Activated T-cell treated with anti-CD3 and anti-CD28 coated beads, Interleukin-2, amount 50 U/mL, for 24 hours (primary cell): Measurements from ENCODE around the gene DCDC2C.
A peak's percentile ranks its signal among the peaks of the same experiment; 100 is the strongest.

ENCODE experiments used
- DNase-seq: peaks from one replicate; pipeline ENCODE4 v3.0.0-alpha.2; 2020
- H3K27ac Mint-ChIP-seq: 2 replicates; pipeline ENCODE4 v1.8.0; 2020; ENCODE audit warnings: mild to moderate bottlenecking, mixed read lengths
- H3K27me3 Mint-ChIP-seq: 2 replicates; pipeline ENCODE4 v1.8.0; 2020; ENCODE audit warnings: mixed read lengths
- H3K36me3 Mint-ChIP-seq: 2 replicates; pipeline ENCODE4 v1.8.0; 2020; ENCODE audit warnings: low read depth, mixed read lengths
- H3K4me1 Mint-ChIP-seq: 2 replicates; pipeline ENCODE4 v1.8.0; 2020; ENCODE audit warnings: low read depth, mixed read lengths
- H3K4me3 Mint-ChIP-seq: 2 replicates; pipeline ENCODE4 v1.8.0; 2020; ENCODE audit warnings: mild to moderate bottlenecking, moderate library complexity, mixed read lengths
- H3K9me3 Mint-ChIP-seq: 2 replicates; pipeline ENCODE4 v1.8.0; 2020; ENCODE audit warnings: mixed read lengths

DCDC2C gene

DNA sequence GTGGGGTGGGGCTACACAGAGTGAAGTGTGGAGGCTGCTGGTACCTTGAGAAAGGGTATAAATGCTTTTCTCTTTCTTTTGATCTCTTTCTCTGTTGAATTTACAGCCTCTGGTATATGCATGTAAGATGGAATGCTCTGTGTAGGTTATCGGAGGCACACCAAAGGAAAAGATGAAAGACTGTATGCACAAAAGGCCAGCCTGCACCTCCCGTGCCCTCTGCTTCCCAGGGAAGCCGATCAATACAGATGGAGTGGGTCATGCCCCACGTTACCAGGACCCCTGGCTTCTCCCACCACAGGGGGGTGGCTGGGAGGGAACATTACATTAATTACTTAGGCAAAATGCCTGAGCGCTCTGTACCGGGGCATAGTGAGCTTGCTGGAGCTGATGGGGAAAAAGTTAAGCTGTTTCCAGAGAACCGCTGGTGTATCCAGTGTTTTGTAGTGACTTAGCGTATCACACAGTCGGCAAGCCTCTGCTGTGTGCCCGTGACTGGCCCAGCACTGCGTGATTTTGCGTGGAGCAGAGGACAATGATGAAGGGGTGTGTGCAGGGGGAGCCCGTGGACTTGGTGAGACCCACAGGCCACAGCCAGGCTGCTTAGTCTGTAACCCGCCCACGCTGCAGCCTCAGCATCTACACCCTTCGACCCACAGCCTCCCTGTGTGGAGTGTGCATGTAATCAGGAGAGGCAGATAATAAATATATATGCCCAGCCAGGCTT lies 37.3 kb upstream of the DCDC2C start:
- Mint-ChIP-seq H3K36me3 (no peaks in the 10 kb centered on the region), H3K27me3 (no peaks in the 10 kb centered on the region), H3K4me1 (no peaks in the 10 kb centered on the region), H3K27ac (no peak overlapping the region), H3K9me3 (no peaks in the 10 kb centered on the region), H3K4me3 (no peak overlapping the region)
- peak; percentile 8 for DNase-seq

DNA sequence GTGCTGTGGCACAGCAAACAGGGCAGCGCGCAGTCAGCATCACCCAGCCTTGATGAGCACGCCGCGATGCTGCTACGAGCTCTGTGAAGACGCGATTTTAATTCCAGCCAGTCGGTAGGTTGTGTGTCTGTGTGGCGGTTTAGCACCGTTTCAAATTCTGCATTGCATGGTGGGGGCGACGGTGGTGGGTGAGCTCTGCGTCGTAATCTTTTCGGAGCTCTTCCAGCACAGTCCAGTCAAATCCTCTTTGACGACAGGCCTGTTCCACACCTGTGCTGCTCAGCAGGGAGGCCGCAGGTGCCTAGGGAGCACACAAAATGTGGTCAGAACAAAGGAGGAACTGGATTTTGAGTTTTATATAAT lies 36.8 kb upstream of the DCDC2C start:
- Mint-ChIP-seq H3K4me3 (no peak overlapping the region), H3K27ac (no peak overlapping the region), H3K36me3 (no peaks in the 10 kb centered on the region), H3K4me1 (no peaks in the 10 kb centered on the region), H3K27me3 (no peaks in the 10 kb centered on the region), H3K9me3 (no peaks in the 10 kb centered on the region)
- DNase-seq = no peak

- Mint-ChIP-seq H3K4me3 (no peak overlapping the region), H3K27ac (no peak overlapping the region), H3K36me3 (no peaks in the 10 kb centered on the region), H3K4me1 (no peaks in the 10 kb centered on the region), H3K27me3 (no peaks in the 10 kb centered on the region), H3K9me3 (no peaks in the 10 kb centered on the region)
- DNase-seq = peak; percentile 12
These were observed 36.2 kb upstream of the DCDC2C start for GRCh38 chr2:3667151-3667631.

- H3K27me3 Mint-ChIP-seq = no peaks in the 10 kb centered on the region
- no peaks in the 10 kb centered on the region for H3K9me3 Mint-ChIP-seq
- H3K27ac Mint-ChIP-seq = no peak overlapping the region
- DNase-seq = no peak
- no peaks in the 10 kb centered on the region for H3K4me1 Mint-ChIP-seq
- no peak overlapping the region for H3K4me3 Mint-ChIP-seq
- H3K36me3 Mint-ChIP-seq = no peaks in the 10 kb centered on the region
These were observed 33.7 kb upstream of the DCDC2C start for GRCh38 chr2:3669656-3670055.

DNA sequence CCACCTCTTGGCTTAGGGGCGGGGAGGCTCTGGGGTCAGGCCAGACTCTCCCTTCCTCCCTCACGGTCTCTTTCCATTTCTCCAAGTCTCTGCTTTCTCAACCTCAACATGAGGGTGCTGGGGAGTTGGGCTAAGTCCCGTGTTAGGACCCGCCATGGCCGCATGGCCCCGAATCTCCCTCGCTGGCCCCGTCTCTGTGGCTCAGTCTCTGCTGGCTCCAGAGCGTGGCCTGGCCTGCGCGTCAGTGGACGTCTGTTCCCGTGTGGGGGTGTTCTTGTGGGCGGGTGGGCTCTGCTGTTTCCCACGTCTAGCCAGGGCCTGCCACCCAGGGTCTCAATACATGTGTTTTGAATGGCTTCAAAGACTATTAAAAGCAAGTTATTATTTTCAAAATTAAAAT lies 33.0 kb upstream of the DCDC2C start:
- Mint-ChIP-seq H3K36me3 (no peaks in the 10 kb centered on the region), H3K4me3 (no peak overlapping the region), H3K27ac (no peak overlapping the region), H3K9me3 (no peaks in the 10 kb centered on the region), H3K4me1 (no peaks in the 10 kb centered on the region), H3K27me3 (no peaks in the 10 kb centered on the region)
- no peak for DNase-seq

DNA sequence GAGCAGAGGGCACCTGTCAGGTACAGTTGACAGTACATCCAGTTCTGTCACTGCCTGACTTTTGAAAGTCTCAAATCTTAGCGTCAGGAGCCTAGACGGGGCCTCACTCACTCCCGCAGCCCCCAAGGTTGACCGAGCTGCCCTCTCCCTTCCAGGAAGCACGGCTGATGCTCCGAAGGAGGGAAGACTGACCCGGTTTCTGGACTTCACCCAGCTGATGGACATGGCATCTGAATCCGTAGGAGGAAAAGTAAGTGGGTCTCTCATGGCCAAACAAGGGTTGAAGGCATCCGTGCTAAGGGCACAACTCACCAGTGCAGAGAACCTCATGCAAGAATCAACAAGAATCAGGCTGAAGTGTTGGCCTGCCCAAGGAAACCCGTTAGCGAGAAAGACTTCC lies 32.4 kb upstream of the DCDC2C start:
- no peaks in the 10 kb centered on the region for H3K4me1 Mint-ChIP-seq
- H3K9me3 Mint-ChIP-seq = no peaks in the 10 kb centered on the region
- no peaks in the 10 kb centered on the region for H3K27me3 Mint-ChIP-seq
- DNase-seq = no peak
- H3K36me3 Mint-ChIP-seq = no peaks in the 10 kb centered on the region
- no peak overlapping the region for H3K4me3 Mint-ChIP-seq
- no peak overlapping the region for H3K27ac Mint-ChIP-seq

GRCh38 chr2:3672861-3673678 lies 30.3 kb upstream of the DCDC2C start:
- H3K4me3 Mint-ChIP-seq = no peak overlapping the region

DNA sequence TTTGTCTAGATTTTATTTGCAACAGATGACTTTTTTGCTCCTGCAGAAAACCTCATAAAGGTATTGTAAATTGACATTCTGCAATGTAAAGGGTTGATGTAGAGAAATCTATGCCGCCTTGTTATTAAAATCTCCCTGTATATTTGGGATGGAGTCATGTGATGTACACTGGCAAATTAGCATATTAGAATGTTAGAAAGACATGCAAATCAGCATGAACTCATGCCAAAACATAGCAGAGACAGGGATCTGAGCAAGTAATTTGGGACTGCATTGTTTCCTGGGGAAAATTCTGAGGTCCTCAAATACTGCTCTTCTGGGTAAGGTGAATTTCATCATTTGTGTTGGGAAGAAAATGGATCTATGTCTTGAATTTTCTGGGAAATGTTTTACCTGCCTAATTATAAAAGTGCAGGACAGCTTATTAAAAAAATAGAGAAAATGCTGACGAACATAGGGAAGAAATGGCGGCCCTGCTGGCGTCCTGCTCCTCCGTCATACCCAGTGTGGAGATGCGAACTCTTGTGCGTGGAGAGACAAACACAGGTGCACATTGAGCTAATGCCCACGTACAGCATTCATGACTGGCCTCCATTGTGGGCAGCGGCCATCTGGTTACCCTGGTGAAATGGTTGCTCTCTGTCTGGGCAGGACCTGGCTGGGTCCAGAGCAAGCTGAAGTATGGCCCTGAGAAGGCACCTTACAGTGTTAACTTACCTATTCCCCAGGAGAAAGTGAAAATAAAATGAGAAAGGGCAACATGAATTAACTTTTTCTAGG lies 29.1 kb upstream of the DCDC2C start:
- no peaks in the 10 kb centered on the region for H3K4me1 Mint-ChIP-seq
- no peaks in the 10 kb centered on the region for H3K9me3 Mint-ChIP-seq
- no peak overlapping the region for H3K4me3 Mint-ChIP-seq
- H3K36me3 Mint-ChIP-seq = no peaks in the 10 kb centered on the region
- DNase-seq = no peak
- no peaks in the 10 kb centered on the region for H3K27me3 Mint-ChIP-seq
- H3K27ac Mint-ChIP-seq = no peak overlapping the region

More at GRCh38 chr2:3672861-3673678, 30.3 kb upstream of the DCDC2C start:
- DNase-seq = no peak
- H3K4me1 Mint-ChIP-seq = no peaks in the 10 kb centered on the region
- no peaks in the 10 kb centered on the region for H3K9me3 Mint-ChIP-seq
- no peaks in the 10 kb centered on the region for H3K27me3 Mint-ChIP-seq
- H3K27ac Mint-ChIP-seq = no peak overlapping the region
- H3K36me3 Mint-ChIP-seq = no peaks in the 10 kb centered on the region

DNA sequence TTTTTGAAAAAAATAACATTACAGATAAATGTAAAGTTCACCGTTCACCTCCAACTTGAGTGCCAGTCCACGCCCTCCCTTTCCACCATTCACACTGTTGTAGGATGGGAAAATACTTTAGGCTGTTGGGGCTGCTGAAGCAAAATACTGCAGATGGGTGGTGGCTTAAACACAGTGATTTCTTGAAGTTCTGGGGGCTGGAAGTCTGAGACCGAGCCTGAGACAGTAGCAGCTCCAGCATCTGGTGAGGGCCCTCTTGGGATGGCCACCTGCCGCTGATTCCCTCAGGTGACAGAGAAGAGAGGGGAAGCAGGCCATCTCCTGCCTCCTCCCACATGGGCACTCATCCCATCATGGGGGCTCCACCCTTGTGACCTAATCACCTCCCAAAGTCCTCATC lies 27.7 kb upstream of the DCDC2C start:
- no peak for DNase-seq
- Mint-ChIP-seq H3K4me3 (no peak overlapping the region), H3K9me3 (no peaks in the 10 kb centered on the region), H3K27ac (no peak overlapping the region), H3K36me3 (no peaks in the 10 kb centered on the region), H3K4me1 (no peaks in the 10 kb centered on the region), H3K27me3 (no peaks in the 10 kb centered on the region)

DNA sequence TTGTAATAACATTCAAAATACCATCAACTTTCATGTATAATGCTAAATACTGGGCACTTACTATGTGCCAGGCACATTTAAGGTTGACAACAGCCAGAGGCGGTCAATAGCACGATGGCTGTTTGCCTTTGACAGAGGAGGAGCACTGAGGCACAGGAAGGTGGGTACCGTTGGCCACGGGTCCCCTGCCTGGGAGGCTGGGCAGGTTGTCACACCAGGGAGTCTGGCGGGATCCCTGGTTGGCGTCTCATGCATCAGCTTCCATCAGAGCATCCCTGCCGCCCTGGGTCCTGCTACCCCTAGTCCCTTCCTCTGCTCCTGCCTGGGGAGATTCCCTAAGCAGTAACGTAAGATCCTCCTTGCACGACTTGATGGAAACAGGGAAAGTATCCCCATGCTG lies 25.9 kb upstream of the DCDC2C start:
- no peaks in the 10 kb centered on the region for H3K4me1 Mint-ChIP-seq
- H3K9me3 Mint-ChIP-seq = no peaks in the 10 kb centered on the region
- no peak for DNase-seq
- no peak overlapping the region for H3K27ac Mint-ChIP-seq
- H3K27me3 Mint-ChIP-seq = no peaks in the 10 kb centered on the region
- no peak overlapping the region for H3K4me3 Mint-ChIP-seq
- H3K36me3 Mint-ChIP-seq = no peaks in the 10 kb centered on the region

- Mint-ChIP-seq H3K27me3 (no peaks in the 10 kb centered on the region), H3K36me3 (no peaks in the 10 kb centered on the region), H3K4me3 (no peak overlapping the region), H3K27ac (no peak overlapping the region), H3K9me3 (no peaks in the 10 kb centered on the region), H3K4me1 (no peaks in the 10 kb centered on the region)
- DNase-seq = no peak
These were observed 25.2 kb upstream of the DCDC2C start for GRCh38 chr2:3678212-3678611.

DNA sequence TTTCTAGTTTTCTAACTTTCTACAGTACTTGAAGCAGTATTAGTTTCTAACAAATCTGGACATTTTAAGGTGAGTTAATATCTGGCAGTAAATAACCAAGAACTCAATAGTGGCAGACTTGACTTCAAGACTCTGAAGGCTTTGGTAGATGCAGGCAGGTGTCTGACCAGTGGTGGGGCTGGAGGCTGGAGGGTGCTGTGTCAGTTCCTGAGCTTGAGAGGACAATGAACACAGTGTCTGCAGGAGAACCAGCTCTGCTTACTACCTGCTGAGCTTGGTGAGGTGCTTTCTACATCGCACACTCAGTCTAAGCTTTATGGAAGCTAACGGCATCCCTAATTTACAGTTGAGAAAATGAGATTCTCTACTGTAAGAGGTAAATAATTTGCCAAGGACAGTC lies 24.2 kb upstream of the DCDC2C start:
- Mint-ChIP-seq H3K4me1 (no peaks in the 10 kb centered on the region), H3K9me3 (no peaks in the 10 kb centered on the region), H3K4me3 (no peak overlapping the region), H3K27ac (no peak overlapping the region), H3K27me3 (peaks cover 3% of the 10 kb centered on the region), H3K36me3 (no peaks in the 10 kb centered on the region)
- no peak for DNase-seq

GRCh38 chr2:3679616-3680393 lies 23.6 kb upstream of the DCDC2C start:
- no peak for DNase-seq
- H3K27me3 Mint-ChIP-seq = peaks cover 3% of the 10 kb centered on the region
- no peaks in the 10 kb centered on the region for H3K36me3 Mint-ChIP-seq
- no peak overlapping the region for H3K4me3 Mint-ChIP-seq
- H3K27ac Mint-ChIP-seq = no peak overlapping the region
- no peaks in the 10 kb centered on the region for H3K9me3 Mint-ChIP-seq
- H3K4me1 Mint-ChIP-seq = no peaks in the 10 kb centered on the region
